Measurements from ENCODE around the gene MRPS27.

The MRPS27 gene

GRCh38 chr5:72170101-72170500 is 149.9 kb downstream of the MRPS27 start:
- Histone ChIP-seq H3K36me3 (ENCODE audit: control insufficient read depth in 4 of 4, insufficient read depth in 4 of 4, low read length in 3 of 4) (no peaks in the 10 kb centered on the region), H3K27ac (ENCODE audit: insufficient read depth in 1 of 2, low read depth in 1 of 2, low read length in 2 of 2, poor library complexity in 1 of 2, severe bottlenecking in 2 of 2) (no peak overlapping the region), H3K4me1 (ENCODE audit: control extremely low read depth in 1 of 4, control insufficient read depth in 4 of 4, insufficient read depth in 4 of 4, low read length in 3 of 4) (peaks cover 0 to 2% (median 0%) of the 10 kb centered on the region in 4 experiments), H3K27me3 (replicated peaks in 2 of 5; ENCODE audit: control insufficient read depth in 4 of 5, insufficient read depth in 5 of 5, low read length in 4 of 5) (peaks cover 17 to 57% (median 22%) of the 10 kb centered on the region in 5 experiments), H3K9me3 (ENCODE audit: control extremely low read depth in 1 of 5, control insufficient read depth in 4 of 5, insufficient read depth in 2 of 5, low read depth in 1 of 5, low read length in 4 of 5) (no peaks in the 10 kb centered on the region), H3K4me3 (ENCODE audit: control insufficient read depth in 1 of 7, extremely low read depth in 1 of 7, insufficient read depth in 4 of 7, low read depth in 2 of 7, low read length in 6 of 7) (no peak overlapping the region)
- no CpG with 5 or more reads among the region's 2 CpGs for WGBS (ENCODE audit: insufficient coverage)
- no peak for DNase-seq
- ChIA-PET POLR2A (no interaction called here), CTCF (interaction anchor here (1.0 to 1.5 kb wide), 2 partner anchors 9 to 31 kb away, joined by 3 to 5 read pairs; no protein-coding TSS in a partner anchor)

Measured in common myeloid progenitor, CD34-positive (primary cell).